OCI-LY3 (cell line): ENCODE data around the gene FAM241B.

ENCODE experiments used
- CTCF ChIP-seq: fragments of 200-600, 300-600 bp; sonication (generic); IDR thresholded peaks from 2 replicates; pipeline ENCODE4 v1.5.1; 2014; ENCODE audit warnings: antibody characterized with exemption, low read length, low read depth
- EZH2phosphoT487 ChIP-seq: fragments of 200-600 bp; shearing (Covaris generic); IDR thresholded peaks from 2 replicates; pipeline ENCODE4 v1.6.1; 2018; ENCODE audit warnings: antibody characterized with exemption, mixed run types, low read depth

- TF ChIP-seq CTCF (no peak), EZH2phosphoT487 (no peak)
Measured at GRCh38 chr10:69641261-69641980, 11.4 kb downstream of the FAM241B start.
